DMS79 (cell line): Measurements from ENCODE around the gene SPINK7.
"Not testable (repeated sequence)": the region's sequence is repeated elsewhere in the genome, so short reads cannot be mapped to it uniquely, and the experiment has no call there.

ENCODE experiments used
- DNase-seq: peaks from one replicate; lab custom pipeline; 2025; lab: John Stamatoyannopoulos, UW

SPINK7 gene

DNA sequence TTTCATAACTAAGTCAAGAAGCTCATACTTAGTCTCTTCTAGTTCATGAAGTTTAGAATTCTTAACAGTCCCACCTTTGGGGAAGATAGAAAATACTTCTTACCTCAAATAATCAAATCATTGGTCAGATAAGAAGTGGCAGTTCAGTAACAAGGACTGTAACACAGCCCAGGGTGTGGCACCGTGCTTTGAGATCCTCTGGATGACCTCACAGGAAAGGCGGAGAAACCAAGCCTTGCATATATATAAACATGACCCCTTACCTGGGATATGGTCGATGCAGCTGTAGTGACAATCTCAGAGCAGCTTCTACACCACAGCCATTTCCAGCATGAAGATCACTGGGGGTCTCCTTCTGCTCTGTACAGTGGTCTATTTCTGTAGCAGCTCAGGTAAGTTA lies at the start of gene SPINK7:
Gene SPINK7, plus strand, starts transcription at position 271 of the 400 bp plus-strand sequence. Its CDS starts 61 bp downstream, at position 332.
- DNase-seq: no peak

- no peak for DNase-seq
Observed at GRCh38 chr5:148267962-148268361, 44.3 kb upstream of the SPINK7 start.

DNA sequence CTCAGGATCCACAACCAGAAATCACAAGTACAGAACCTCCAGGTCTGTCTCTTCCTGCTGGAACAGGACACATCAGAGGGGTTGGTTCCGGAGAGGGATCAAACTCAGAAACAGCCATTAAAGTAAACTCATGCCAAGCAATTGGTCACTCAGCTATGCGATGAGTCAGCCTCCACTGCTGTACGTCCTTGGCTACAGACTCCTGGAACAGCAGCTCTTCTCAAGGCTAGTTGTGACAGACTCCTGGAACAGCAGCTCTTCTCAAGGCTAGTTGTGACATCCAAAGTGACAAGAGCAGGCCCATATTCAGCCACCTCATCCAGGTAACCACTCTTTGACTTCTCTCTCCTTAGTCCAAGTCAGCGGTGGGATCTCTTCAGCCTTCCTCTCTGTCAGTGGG lies 43.7 kb upstream of the SPINK7 start, which contains the start of gene SPINK13:
Gene SPINK13, plus strand, starts transcription at position 229 of the 400 bp plus-strand sequence. CDS start 1,279 bp downstream, outside the sequence.
- no peak for DNase-seq

GRCh38 chr5:148275129-148275528 lies 37.1 kb upstream of the SPINK7 start:
- DNase-seq: not testable (repeated sequence)

DNA sequence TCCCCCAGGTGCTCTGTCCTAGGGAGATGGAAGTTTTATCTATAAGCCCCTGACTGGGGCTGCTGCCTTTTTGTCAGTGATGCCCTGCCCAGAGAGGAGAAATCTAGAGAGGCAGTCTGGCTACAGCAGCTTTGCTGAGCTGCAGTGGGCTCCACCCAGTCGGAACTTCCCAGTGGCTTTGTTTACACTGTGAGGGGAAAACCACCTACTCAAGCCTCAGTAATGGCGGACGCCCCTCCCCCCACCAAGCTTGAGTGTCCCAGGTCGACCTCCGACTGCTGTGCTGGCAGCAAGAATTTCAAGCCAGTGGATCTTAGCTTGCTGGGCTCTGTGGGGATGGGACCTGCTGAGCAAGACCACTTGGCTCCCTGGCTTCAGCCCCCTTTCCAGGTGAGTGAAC lies 31.3 kb upstream of the SPINK7 start:
- not testable (repeated sequence) for DNase-seq

- not testable (repeated sequence) for DNase-seq
Observed at GRCh38 chr5:148281336-148281735, 30.9 kb upstream of the SPINK7 start.

DNA sequence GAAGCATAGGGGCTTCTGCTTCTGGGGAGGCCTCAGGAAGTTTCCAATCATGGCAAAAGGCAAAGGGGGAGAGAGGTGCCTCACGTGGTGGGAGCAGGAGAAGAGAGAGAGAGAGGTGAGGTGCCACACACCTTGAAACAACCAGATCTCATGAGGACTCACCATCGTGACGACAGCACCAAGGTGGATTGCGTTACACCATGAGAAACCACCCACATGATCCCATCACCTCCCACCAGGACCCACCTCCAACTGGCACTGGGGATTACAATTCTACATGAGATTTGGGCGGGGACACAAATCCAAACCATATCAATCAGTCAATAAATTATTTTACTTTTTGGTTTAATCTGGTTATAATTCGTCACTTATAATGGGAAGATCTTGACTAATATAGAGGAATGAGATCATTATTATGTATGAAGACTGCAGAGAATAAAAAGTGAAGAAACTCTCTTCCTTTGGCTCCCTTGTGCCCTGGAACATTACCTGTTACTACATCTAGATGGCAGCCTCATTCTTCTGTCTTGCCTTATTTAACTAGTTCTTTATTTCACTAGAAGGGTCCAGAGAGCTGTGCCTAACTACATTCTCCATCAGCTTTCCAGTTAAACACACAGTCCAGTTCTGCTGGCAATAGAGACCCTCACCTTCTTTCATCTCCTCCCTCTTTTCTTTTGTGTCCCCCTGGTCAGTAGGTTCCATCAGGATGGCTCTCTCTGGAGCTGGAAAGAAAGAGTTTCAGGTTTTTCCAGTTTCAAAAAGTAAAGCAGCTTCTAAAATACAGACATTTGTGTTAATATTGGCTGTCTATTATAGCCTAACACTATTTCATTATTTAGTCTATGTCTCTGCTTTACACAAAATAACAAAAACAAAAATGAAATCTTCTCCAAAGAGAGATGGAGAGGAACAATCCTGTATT lies 21.7 kb upstream of the SPINK7 start:
- DNase-seq: no peak

DNA sequence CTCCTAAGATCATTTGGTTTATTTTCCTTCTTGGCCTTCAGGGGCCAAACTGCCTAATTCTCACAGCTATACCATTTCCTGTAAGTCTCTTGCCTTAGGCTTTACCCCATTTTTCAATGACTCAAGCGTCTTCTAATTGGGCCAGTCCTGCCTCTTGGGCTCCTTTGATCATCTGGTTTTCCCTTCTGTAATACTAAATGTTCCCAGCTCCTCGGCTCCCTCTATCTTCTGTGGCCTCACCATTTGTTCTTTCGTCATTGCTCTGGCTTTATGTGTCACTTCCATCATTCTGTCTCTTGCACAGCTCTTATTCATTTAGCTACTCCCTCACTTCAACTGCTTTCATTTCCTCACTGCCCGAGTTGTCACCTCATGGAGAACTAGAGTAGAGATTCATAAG lies 14.5 kb upstream of the SPINK7 start:
- no peak for DNase-seq

GRCh38 chr5:148306446-148306845 lies 5.8 kb upstream of the SPINK7 start:
- DNase-seq: no peak

- DNase-seq: no peak
Observed at GRCh38 chr5:148309019-148309418, 3.2 kb upstream of the SPINK7 start.

- DNase-seq: no peak
Observed at GRCh38 chr5:148309746-148310145, 2.5 kb upstream of the SPINK7 start.

DNA sequence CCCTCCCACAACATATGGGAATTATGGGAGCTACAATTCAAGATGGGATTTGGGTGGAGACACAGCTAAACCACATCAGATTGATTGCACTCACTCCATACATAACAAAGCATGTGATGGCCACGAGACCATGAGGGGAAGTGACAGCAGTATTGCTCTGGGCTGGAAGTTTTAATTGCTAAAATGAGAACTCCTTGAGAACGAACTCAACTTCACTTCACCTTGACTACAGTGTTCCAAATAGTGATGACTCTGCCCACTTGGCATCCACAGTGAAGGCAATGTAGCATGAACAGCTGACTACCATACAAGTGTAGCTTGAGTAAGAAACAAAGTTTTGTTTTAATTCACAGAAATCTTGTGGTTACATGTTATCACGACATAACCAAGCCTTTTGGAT lies 739 bp upstream of the SPINK7 start:
- DNase-seq: no peak

DNA sequence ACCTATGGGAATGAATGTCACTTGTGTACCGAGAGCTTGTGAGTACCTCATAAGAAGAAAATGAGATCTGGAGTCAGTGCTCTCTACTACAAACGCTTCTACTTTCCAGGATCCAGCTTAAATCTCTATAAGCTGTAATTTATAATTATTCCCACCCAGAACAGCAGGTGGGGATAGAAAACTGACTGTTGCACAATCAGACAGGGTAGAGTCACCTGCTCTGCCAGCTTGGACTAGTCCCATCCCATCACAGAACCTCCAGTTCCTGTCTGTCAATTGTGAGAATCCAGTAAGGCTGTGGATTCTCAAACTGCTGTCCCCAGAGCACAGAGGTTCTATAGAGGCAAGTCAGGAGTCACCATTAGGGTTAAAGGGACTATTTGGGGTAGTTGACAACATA lies 2.0 kb downstream of the SPINK7 start:
- DNase-seq: no peak

- DNase-seq: no peak
Observed at GRCh38 chr5:148314731-148315130, 2.5 kb downstream of the SPINK7 start.

DNA sequence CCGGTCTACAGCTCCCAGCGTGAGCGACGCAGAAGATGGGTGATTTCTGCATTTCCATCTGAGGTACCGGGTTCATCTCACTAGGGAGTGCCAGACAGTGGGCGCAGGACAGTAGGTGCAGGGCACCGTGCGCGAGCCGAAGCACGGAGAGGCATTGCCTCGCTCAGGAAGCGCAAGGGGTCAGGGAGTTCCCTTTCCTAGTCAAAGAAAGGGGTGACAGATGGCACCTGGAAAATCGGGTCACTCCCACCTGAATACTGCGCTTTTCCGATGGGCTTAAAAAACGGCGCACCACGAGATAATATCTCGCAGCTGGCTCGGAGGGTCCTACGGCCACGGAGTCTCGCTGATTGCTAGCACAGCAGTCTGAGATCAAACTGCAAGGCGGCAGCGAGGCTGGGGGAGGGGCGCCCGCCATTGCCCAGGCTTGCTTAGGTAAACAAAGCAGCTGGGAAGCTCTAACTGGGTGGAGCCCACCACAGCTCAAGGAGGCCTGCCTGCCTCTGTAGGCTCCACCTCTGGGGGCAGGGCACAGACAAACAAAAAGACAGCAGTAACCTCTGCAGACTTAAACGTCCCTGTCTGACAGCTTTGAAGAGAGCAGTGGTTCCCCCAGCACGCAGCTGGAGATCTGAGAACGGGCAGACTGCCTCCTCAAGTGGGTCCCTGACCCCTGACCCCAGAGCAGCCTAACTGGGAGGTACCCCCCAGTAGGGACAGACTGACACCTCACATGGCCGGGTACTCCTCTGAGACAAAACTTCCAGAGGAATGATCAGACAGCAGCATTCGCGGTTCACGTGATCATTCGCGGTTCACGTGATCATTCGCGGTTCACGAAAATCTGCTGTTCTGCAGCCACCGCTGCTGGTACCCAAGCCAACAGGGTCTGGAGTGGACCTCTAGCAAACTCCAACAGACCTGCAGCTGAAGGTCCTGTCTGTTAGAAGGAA lies 8.1 kb downstream of the SPINK7 start:
- DNase-seq: not testable (repeated sequence)

GRCh38 chr5:148333262-148333849 lies 21.1 kb downstream of the SPINK7 start:
- no peak for DNase-seq

- DNase-seq: no peak
Observed at GRCh38 chr5:148335259-148335658, 23.0 kb downstream of the SPINK7 start, which contains the start of gene SPINK9. Gene SPINK9, plus strand, starts transcription at chr5:148335559. Its CDS starts 55 bp downstream, at chr5:148335614.

DNA sequence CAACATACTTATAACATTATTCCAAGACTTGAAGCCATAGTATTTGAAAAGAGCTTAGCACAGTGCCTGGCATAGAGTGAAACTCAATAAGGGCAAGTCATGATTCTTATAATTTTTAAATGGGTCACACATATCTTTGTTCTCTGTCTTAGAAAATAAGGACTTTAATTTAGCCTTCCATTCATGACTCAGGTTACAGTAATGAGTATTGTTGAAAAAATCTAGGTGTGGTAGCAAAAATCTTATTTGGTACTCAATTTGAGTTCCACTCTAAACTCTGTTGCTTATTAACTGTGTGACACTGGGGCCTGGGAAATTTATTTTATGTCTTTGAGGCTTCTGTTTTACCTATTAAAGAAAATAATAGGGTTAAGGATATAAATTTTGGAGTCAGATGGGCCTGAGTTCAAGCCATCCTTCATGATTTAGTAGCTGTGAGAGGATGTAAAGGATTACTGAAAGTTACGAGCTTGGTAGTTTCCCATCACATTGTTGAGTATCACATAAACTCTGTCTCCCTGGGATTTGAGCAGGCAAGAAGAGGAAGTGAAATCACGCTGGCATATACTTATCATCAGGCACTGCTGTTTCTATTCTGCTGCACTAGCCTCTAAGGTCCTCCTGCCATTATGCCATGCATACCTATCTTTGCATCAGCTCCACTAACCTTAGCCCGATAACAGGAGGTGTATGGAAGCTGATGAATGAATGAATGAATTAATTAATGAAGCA lies 24.6 kb downstream of the SPINK7 start:
- DNase-seq: no peak

DNA sequence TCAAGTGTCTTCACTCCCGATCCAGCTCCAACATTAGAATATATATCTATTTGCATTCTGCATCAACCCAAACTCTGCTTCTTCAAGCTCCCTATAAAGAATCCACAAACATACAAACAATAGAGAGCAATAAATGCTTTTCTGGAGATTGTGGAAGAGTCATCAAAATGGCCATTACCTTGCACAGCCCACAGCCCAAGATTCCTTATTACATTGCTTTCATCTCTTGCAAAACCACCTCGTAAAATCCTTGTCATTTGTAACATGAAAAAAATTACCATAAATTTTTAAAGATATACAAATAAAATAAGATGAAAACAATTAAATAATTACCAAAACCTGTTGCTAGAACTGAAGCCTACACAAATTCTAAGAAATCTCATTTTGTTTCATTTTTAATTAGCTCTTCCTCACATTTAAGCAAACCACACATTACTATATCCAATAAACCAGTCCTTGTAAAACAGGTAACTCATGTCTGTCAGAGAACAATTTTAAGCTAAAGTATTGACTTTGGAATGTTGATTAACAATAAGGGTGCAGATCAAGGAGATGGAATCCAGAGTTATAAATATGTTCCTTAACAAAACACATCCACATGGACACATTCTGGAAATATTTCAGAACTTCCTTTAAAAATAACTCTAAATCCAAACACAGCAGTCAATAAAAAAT lies 30.3 kb downstream of the SPINK7 start:
- DNase-seq: no peak

GRCh38 chr5:148343046-148343407 lies 30.8 kb downstream of the SPINK7 start:
- no peak for DNase-seq
